Activated naive CD4-positive, alpha-beta T cell treated with anti-CD3 and anti-CD28 coated beads, Interleukin-2, amount 50 U/mL, for 16 hours (primary cell): ENCODE results near the gene SLC2A4RG.
"Not testable (repeated sequence)": the region's sequence is repeated elsewhere in the genome, so short reads cannot be mapped to it uniquely, and the experiment has no call there.

ENCODE experiments used
- DNase-seq: peaks from one replicate; pipeline ENCODE4 v3.0.0-alpha.2; 2020

Gene SLC2A4RG

GRCh38 chr20:63758152-63758551 lies 18.6 kb downstream of the SLC2A4RG start:
- no peak for DNase-seq

- DNase-seq = no peak
Observed at GRCh38 chr20:63759377-63759901, 19.9 kb downstream of the SLC2A4RG start.

- no peak for DNase-seq
Observed at GRCh38 chr20:63765082-63765873, 25.7 kb downstream of the SLC2A4RG start.

GRCh38 chr20:63765902-63766301 lies 26.3 kb downstream of the SLC2A4RG start:
- no peak for DNase-seq

GRCh38 chr20:63766695-63767426 lies 27.3 kb downstream of the SLC2A4RG start:
- DNase-seq = no peak

GRCh38 chr20:63767456-63767855 lies 27.9 kb downstream of the SLC2A4RG start:
- DNase-seq = no peak

- DNase-seq = no peak
Observed at GRCh38 chr20:63767886-63768285, 28.3 kb downstream of the SLC2A4RG start.

- DNase-seq = no peak
Observed at GRCh38 chr20:63768591-63769515, 29.3 kb downstream of the SLC2A4RG start.

GRCh38 chr20:63769891-63770474 lies 30.4 kb downstream of the SLC2A4RG start:
- no peak for DNase-seq

- no peak for DNase-seq
Observed at GRCh38 chr20:63771046-63771707, 31.6 kb downstream of the SLC2A4RG start.

GRCh38 chr20:63772781-63773518 lies 33.4 kb downstream of the SLC2A4RG start:
- DNase-seq = no peak

GRCh38 chr20:63773571-63774241 lies 34.1 kb downstream of the SLC2A4RG start:
- no peak for DNase-seq

GRCh38 chr20:63774306-63774705 lies 34.7 kb downstream of the SLC2A4RG start:
- no peak for DNase-seq

GRCh38 chr20:63775096-63775978 lies 35.8 kb downstream of the SLC2A4RG start:
- DNase-seq = peak; percentile 35

- DNase-seq = not testable (repeated sequence)
Observed at GRCh38 chr20:63776875-63777274, 37.3 kb downstream of the SLC2A4RG start.

GRCh38 chr20:63777614-63778013 lies 38.0 kb downstream of the SLC2A4RG start:
- DNase-seq = no peak

GRCh38 chr20:63778034-63778752 lies 38.6 kb downstream of the SLC2A4RG start:
- no peak for DNase-seq

GRCh38 chr20:63778857-63779256 lies 39.3 kb downstream of the SLC2A4RG start:
- DNase-seq = no peak

GRCh38 chr20:63781181-63781580 lies 41.6 kb downstream of the SLC2A4RG start:
- no peak for DNase-seq
